ENCODE results near the gene FLAD1.
"Not testable (repeated sequence)": the region's sequence is repeated elsewhere in the genome, so short reads cannot be mapped to it uniquely, and the experiment has no call there.

FLAD1 gene

DNA sequence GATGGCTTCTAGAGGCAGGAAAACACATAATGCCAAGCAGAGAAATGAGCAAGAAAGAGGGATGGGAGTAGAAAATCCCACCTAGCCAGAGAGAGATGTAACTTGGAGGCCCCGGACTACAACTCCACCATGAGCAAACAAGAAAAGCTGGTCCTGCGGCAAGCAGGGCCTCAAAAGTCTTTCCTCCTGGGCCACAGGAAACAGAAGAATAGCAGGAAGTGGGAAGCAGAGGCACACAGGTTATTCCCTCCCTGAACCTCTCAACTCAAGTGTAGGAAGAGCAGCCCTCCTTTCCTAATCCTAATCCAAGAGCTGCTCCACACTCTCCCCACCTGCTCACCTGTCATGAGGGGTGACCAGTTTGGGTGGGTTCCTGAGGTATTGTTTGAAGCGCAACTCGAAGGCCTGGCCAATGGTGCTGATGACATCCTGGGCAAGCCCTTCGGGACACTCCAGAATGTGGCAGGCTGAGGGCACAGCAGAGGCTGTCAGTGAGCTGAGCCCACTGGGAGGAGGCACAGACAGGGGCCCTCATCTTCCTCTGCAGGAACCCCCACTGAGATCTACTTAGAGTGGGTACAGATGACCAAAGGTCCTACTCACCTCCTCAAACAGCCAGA, 15.7 kb upstream of the FLAD1 start:
- DNase-seq (ENCODE audit: low read depth in 4 of 4, low spot score in 1 of 4): no peak

DNA sequence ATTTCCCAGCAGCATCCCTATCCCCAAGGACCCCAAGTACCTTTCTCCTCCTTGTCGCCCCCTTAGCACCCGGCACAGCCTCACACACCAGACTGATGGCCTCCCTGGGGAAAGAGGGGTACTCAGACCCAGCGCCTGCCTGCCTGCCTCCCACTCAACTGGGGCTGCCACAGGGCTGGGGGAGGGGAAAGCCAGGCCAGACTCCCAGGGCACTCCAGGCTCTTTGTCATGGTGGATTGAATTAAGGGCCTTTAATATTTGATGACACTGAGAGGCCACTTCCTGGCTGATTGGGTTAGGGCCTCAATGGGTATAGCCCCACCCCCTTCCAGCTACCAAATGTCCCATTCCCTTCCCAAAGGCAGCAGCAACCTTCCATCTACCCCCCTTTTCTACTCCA, 14.4 kb upstream of the FLAD1 start:
- no peak for DNase-seq (ENCODE audit: low read depth in 4 of 4, low spot score in 1 of 4)

DNA sequence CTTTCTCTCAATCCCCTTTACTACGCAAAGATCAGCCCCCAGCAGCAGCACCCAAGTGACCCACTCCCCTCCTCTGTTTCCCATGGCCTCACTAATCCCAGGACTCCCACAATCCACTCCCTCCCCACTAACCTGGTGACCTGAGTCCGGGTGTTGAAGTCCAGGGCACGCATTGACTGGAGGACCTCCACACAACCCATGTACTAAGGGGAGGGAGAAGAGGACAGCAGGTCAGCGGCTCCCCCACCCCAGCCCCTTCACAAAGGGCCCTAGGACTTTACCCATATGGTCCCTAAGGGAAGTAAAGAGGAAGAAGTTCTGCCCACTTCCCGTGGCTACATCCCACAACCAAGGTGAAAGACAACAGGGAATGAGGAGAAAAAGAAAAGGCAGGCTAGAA, 13.9 kb upstream of the FLAD1 start:
- DNase-seq (ENCODE audit: low read depth in 4 of 4, low spot score in 1 of 4): no peak

DNA sequence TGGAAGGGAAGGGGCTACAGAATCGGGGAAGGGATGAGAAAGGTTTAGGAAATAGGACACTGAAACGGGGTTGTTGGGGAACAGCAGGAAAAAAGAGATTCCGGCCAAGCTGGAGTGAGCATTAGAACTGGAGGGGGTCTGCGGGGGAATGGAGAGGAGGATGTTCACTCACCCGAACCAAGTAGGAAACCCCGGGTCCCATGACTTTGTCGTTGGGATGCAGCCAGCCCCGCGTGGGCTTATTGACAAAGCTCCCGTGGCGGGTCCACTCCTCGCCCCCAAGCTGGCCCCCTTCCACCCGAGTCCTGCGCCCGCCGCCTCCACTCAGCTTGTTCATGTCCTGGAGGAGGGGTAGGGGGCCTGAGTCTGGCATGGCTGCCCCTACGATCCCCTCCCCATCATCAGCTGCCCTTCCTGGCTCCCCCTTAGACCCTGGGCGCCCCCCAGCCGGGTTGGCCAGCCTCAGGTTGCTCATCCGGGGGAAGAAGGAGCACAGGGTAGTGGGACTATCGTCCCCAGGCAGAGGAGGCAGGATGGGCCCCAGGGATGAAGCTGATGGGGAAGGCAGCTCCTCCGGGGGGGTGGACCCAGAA, 13.2 kb upstream of the FLAD1 start:
- DNase-seq (ENCODE audit: low read depth in 4 of 4, low spot score in 1 of 4): no peak

DNA sequence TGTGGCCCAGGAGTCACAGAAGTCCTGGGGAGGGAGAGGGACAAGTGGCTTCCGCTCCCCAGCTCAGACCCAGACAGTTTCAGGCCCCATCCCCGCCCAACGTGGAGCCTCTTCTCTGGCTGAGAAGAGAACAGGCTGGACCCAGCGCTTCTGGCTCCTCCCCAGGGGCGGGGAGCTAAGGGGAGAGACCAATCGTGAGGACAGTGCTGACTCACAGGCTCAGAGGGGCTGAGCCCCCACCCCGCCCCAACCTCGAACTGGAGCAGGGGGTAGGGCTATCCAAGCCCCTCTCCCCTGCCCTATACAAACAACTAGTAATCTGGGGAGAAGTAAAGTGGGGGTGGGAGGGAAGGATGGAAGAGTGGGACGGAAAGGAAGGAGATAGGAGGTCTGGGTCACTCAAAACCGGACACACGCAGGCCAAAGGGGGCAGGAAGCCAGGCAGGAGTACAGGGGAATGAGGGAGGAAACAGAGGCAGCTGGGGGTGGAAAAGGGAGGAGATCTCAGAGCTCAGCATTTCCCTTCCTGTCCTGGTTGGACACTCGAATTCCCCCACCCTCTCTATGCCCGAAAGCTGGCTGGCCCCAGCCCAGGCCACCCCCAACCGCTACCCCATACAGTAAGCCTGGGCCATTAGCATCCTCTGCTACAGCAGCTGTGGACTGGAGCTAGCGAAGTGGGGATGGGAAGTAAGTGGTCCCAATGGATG, 12.4 kb upstream of the FLAD1 start, which contains the start of gene SHC1:
SHC1 (minus strand) TSS at position 117 of the 710 bp plus-strand sequence. CDS start 221 bp downstream, outside the sequence.
- DNase-seq (ENCODE audit: low read depth in 4 of 4, low spot score in 1 of 4): peak in 2 of 4 experiments; percentile 33 to 45

DNA sequence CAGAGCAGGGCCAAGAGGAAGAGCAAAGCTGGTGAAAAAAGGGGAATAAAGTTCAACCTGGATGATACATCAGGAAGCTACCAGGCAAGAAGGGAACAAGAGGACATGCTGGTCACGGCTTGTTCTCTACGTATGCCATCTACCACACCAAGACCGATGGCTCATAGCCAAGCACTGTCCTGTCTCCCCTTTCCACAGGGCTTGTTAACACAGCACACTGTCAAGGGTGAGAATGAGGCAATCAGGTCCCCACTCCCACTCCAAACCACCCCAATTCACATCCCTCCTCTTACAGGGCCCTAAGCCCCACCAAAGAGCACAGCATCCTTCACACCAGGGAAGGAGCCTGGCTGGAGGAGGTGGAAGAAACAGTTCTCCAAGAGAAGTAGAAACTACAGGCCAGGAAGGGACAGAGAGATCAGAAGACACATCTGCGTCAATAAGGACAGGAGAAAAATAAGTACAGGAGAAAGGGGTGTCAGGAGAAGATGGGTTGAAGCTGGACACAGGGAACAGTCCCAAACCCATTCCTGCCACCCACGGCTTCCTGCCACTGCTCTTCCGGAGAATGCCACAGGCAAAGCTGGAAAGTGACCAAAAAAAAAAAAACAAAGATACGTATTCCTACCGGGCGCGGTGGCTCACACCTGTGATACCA, 11.7 kb upstream of the FLAD1 start:
- no peak for DNase-seq (ENCODE audit: low read depth in 4 of 4, low spot score in 1 of 4)

DNA sequence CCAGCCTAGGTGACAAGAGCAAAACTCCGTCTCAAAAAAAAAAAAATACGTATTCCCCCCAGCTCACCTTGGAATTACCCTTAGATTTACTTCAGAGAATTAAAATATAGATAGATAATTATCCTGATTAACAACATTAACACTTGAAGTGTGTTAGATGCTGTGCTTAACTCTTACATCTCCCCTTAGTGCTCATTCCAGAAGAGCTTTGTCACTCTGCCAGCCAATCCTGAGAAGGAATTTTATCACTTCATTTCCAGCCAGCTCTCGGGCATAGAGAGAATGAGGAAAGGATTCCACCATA, 11.0 kb upstream of the FLAD1 start:
- DNase-seq (ENCODE audit: low read depth in 4 of 4, low spot score in 1 of 4): no peak

DNA sequence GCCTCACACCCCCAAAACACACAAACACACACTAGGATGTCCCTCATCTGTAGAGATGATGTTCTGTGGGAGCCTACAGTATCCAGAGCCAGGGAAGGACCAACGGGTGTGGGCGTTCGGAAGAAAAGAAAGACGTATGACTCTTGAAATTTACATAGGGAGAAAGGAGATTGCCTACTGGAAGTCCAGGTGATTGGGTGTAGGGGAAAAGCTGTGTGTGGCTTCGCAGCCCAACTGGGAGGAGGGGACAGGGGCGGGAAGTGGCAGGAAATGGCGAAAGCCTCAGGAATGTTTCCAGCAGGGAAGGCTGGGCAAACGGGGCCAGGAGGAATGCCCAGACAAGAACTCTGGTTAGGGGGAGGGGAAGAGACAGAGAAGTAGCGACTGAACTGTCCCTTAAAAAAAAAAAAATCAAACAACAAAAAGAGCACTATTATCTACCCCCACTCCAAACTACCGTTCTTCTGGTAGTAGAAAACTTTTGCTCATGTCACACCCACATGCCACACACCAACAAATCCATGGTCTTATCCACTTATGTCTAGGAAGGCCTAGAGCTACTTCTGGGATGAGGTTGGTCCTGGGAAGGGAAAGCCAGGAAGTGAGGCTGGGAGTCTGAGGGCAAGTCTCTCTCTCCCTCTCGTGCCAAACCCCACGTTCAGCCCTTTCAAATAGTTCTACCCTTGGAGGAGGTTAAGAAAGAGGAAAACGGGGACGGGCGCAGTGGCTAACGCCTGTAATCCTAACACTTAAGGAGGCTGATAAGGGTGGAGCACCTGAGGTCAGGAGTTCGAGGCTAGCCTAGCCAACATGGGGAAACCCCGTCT, 10.4 kb upstream of the FLAD1 start:
- no peak for DNase-seq (ENCODE audit: low read depth in 4 of 4, low spot score in 1 of 4)

DNA sequence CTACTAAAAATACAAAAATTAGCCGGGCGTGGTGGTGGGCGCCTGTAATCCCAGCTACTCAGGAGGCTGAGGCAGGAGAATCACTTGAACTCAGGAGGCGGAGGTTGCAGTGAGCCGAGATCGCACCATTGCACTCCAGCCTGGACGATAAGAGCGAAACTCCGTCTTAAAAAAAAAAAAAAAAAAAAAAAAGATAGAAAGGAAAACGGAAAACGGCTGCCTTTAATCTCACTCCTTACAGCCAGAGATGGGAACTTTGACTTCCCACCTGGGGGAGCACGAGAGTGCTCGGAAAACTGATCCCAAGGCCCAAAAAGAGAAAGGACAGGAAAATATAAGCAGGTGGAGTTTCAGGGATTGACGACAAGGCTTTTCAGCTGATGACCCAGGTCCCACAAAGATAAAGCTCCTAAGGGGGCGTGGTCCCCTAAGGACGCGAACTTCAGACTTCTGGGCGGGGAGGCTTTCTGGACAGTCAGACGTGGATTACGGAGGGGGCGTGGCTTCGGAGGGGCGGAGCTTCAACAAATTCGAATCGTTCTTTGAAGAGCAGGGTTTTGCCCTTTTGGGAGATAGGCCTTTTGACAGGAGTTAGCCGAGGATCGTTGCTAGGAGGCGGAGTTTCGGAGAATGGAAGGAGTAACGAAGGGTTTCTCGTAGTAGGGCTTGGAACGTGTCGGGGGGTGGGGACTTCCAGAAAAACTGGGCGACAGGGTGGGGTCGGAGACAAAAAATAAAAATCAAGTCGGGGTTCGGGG, 9.6 kb upstream of the FLAD1 start:
- peak; percentile 88 to 95 (median 93) for DNase-seq (ENCODE audit: low read depth in 4 of 4, low spot score in 1 of 4)

DNA sequence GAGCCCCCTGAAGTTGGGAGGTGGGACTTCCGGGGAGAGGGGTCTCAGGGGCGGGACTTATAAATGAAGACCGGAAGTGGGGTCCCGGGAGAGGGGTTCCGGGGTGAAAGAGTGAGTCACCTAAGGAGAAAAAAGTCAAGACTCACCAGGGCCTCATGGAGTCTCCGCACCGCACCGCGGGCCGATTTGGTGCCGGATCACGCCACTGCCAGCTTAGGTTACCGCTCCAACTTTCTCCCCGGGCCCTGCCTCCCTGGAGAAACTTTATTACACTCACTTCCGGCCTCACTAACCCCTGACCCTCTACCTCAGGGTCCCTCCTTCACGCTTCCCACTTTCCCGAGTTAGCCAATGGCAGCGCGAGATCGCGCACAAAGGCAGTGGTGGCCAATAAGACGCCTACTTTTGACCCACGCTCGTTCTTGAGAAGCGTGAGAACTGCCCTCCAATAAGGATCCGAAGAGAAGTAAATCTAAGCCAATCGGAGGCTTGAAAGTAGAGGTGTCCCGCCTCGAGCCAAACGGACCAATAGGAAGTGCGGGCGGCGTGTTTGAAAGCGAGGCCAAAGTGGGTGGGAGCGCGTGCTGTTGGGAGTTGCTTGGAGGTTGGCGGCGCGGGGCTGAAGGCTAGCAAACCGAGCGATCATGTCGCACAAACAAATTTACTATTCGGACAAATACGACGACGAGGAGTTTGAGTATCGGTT, 8.9 kb upstream of the FLAD1 start, which contains the start of gene CKS1B:
CKS1B (plus strand) TSS at position 580 of the 706 bp plus-strand sequence; CDS start at position 645, 65 bp downstream.
- peak; percentile 78 to 94 (median 91) for DNase-seq (ENCODE audit: low read depth in 4 of 4, low spot score in 1 of 4)

DNA sequence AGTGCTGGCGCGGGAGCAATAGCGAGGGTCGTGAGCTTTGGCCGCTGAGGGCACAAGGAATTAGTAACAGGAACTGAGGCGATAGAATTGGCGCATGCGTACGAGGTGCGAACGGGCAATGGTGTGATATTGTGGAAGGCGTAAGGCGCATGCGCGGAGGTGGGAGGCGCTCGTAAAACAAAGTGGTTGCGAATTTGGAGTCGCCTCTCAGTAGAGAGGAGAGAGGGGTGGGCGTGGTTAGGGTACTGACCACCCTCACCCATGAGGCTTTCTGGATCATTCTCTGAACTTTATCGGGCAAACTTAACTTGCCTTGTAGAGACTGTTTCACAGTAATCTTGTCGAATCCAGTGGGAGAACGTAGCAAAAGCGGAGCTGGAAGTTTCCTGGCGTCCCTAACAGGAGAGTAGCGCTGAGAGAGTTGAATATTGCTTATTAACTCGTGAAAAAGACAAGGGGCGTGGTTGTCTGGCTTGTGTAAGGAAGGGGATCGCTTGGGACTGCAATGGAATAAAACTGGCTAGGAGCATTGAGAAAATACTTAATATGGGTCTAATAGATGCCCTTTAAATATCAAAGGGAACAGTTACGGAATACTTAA, 8.2 kb upstream of the FLAD1 start:
- peak; percentile 86 to 91 (median 90) for DNase-seq (ENCODE audit: low read depth in 4 of 4, low spot score in 1 of 4)

DNA sequence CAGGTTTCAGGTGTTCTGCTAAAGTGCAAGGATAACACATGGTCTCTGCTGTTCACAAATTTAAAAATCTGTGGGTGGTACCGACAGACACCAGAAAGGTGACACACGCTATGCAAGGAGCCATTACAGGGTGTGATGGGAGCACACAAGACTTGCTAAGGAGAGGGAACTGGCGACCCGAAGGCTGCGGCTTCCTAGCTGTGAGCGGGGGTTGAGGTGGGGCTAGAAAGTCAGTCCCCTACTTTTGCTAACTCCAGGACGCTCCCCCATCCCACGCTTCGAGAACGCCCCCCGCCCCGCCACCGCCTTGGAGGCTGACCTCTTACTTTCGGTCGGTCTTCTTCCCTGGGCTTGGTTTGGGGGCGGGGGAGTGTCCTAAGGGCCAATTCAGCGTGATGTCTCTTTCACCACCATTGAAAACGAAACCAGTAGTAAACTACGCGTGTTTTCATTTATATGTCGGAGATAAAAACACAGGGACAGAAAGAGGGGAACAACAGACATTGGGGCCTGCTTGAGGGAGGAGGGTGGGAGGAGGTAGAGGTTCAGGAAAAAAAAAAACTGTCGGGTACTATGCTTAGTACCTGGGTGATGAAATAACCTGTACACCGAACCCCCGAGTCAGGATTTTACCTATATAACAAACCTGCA, 7.6 kb upstream of the FLAD1 start:
- peak in 2 of 4 experiments; percentile 28 to 58 for DNase-seq (ENCODE audit: low read depth in 4 of 4, low spot score in 1 of 4)

DNA sequence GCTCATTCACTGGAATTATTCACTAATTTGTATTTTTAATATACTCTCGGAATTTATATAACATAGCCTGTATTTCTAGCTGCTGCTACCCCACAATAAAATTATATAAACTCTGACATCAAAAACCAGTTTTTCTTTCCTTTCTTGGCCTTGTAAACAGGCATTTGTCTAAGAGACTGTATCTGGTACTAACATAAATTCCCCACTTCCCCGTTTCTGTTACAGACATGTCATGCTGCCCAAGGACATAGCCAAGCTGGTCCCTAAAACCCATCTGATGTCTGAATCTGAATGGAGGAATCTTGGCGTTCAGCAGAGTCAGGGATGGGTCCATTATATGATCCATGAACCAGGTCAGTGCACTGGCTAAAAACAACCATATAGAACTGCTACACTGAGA, 5.4 kb upstream of the FLAD1 start:
- DNase-seq (ENCODE audit: low read depth in 4 of 4, low spot score in 1 of 4): not testable (repeated sequence)

DNA sequence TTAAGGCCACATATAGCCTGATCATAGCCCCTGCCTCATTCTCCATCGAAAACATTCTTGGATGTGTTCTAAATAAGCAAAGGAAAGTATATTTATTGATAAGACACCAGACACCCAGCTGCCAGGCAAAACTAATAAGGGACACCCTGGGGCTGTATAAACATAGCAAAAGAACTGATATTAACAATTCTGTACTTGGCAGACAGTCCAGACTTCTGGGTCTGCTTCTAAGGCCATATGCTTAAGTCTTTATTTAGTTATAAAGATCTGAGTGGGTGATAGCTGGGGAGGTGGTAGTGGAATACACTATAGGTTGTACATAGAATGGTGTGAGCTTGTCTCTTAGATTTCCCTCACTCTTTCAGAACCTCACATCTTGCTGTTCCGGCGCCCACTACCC, 4.8 kb upstream of the FLAD1 start:
- no peak for DNase-seq (ENCODE audit: low read depth in 4 of 4, low spot score in 1 of 4)

DNA sequence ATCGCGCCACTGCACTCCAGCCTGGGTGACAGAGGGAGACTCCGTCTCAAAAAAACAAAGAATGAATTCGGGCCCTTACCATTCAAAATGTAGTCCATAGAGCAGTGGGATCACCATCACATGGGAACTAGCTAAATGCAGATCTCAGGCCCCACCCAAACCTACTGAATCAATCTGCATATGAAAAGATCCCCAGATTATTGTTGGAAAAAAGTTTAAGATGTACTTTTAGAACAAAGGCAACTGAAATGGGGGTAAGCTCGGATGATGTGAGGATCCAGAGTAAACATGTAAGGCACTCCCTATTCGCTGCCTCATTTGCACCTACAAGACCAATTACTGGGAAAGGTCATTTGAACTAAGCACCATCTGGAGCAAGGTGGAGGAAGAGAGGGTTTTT, 803 bp upstream of the FLAD1 start:
- no peak for DNase-seq (ENCODE audit: low read depth in 4 of 4, low spot score in 1 of 4)

DNA sequence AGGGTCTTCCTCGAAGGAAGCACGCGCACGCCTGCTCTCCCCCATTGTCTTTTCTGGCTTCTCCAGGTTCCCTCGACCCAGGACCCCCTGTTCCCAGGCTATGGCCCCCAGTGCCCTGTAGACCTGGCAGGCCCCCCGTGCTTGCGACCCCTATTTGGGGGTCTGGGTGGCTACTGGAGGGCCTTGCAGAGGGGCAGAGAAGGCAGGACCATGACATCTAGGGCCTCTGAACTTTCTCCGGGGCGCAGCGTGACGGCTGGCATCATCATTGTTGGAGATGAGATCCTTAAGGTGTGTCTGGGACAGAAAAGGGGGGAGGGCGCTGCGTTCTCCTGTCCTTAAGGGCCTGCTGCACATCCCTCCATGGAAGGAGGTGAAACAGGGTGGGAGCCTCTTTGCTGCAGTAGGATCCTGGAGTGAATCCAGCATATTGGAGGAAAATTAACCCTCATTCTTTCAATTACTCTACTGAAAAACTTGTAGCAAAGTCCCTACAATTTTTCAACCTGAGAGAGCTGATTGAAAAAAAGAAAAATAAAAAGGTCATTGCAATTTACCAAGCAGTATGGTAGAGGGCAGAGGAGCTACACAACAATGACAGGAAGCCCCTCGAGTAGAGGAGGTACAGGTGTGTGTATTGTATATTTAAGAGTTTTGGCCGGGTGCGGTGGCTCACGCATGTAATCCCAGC, 777 bp downstream of the FLAD1 start:
- no peak for DNase-seq (ENCODE audit: low read depth in 4 of 4, low spot score in 1 of 4)

DNA sequence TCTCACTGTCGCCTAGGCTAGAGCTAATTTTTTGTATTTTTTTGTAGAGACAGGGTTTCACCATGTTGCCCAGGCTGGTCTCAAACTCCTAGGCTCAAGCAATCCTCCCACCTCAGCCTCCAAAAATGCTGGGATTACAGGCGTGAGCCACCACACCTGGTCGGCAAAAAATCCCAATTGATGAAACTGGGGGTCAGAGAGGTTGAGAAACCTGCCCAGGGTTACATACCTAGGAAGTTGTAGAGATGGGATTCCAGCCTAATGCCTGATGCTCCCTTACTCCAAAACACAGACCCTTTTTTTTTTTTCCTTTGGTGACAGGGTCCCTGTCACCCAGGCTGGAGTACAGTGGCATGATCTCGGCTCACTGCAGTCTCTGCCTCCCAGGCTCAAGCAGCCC, 3.6 kb downstream of the FLAD1 start:
- DNase-seq (ENCODE audit: low read depth in 4 of 4, low spot score in 1 of 4): not testable (repeated sequence)

DNA sequence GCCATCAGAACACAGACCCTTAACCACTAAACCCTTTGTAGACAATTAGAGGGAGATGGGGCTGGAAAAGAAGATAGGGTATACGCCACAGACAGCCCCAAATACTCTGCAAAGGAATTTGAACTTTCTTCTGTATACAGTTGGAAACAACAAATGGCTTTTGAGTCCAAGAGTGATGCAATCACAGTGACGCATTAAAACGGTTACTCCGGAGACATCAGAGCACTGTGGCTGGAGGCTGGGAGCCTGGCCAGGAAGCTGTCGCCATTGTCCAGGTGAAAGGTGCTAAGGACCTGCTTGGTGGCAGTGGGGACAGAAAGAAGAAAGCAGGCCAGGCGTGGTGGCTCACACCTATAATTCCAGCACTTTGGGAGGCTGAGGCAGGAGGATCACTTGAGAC, 4.2 kb downstream of the FLAD1 start:
- no peak for DNase-seq (ENCODE audit: low read depth in 4 of 4, low spot score in 1 of 4)

Data from stimulated activated CD4-positive, alpha-beta T cell treated with anti-CD3 and anti-CD28 coated beads, Interleukin-1b, Interleukin-23, amount 100 ng/mL, for 24 hours (primary cell).